Measurements from ENCODE around the gene RABGAP1L. TPM values are rescaled to one million over a fixed set of nuclear protein-coding genes. Genes with fewer than 3 reads are reported as not detected.

RABGAP1L gene
- total RNA-seq, 2 donors from 2014 or later: 148 to 174 TPM

- Histone ChIP-seq H3K27ac (no peak overlapping the region), H3K4me3 (no peak overlapping the region), H3K9me3 (no peaks in the 10 kb centered on the region), H3K4me1 (peaks cover 0 to 7% of the 10 kb centered on the region in 2 donors), H3K36me3 (no peaks in the 10 kb centered on the region), H3K27me3 (no peaks in the 10 kb centered on the region)
- no peak for DNase-seq (ENCODE audit: low spot score)
- no peak for TF ChIP-seq CTCF (IDR thresholded peaks at IDR 0.05)
These were observed 110.8 kb downstream of the RABGAP1L start for GRCh38 chr1:174269989-174270651.

GRCh38 chr1:174273190-174273589 is 113.9 kb downstream of the RABGAP1L start:
- Histone ChIP-seq H3K4me3 (no peak overlapping the region), H3K4me1 (no peaks in the 10 kb centered on the region), H3K27ac (no peak overlapping the region), H3K27me3 (no peaks in the 10 kb centered on the region), H3K9me3 (no peaks in the 10 kb centered on the region), H3K36me3 (no peaks in the 10 kb centered on the region)
- no peak for DNase-seq (ENCODE audit: low spot score)
- TF ChIP-seq CTCF (IDR thresholded peaks at IDR 0.05): no peak

- Histone ChIP-seq H3K4me3 (no peak overlapping the region), H3K36me3 (peaks cover 4% of the 10 kb centered on the region), H3K4me1 (no peaks in the 10 kb centered on the region), H3K9me3 (no peaks in the 10 kb centered on the region), H3K27ac (no peak overlapping the region), H3K27me3 (no peaks in the 10 kb centered on the region)
- no peak for DNase-seq (ENCODE audit: low spot score)
- no peak for TF ChIP-seq CTCF (IDR thresholded peaks at IDR 0.05)
These were observed 114.5 kb downstream of the RABGAP1L start for GRCh38 chr1:174273776-174274175.

- no peaks in the 10 kb centered on the region for H3K4me1 ChIP-seq
- H3K27ac ChIP-seq: no peak overlapping the region
- H3K27me3 ChIP-seq: no peaks in the 10 kb centered on the region
- TF ChIP-seq CTCF (IDR thresholded peaks at IDR 0.05): no peak
- no peak for DNase-seq (ENCODE audit: low spot score)
- H3K36me3 ChIP-seq: peaks cover 6% of the 10 kb centered on the region
- H3K9me3 ChIP-seq: no peaks in the 10 kb centered on the region
- H3K4me3 ChIP-seq: no peak overlapping the region
These were observed 115.1 kb downstream of the RABGAP1L start for GRCh38 chr1:174274452-174274851.

GRCh38 chr1:174274884-174275283 is 115.6 kb downstream of the RABGAP1L start:
- Histone ChIP-seq H3K27ac (no peak overlapping the region), H3K27me3 (no peaks in the 10 kb centered on the region), H3K9me3 (no peaks in the 10 kb centered on the region), H3K4me1 (no peaks in the 10 kb centered on the region), H3K4me3 (no peak overlapping the region), H3K36me3 (peaks cover 6% of the 10 kb centered on the region)
- no peak for DNase-seq (ENCODE audit: low spot score)
- no peak for TF ChIP-seq CTCF (IDR thresholded peaks at IDR 0.05)

- no peaks in the 10 kb centered on the region for H3K27me3 ChIP-seq
- H3K27ac ChIP-seq: no peak overlapping the region
- H3K4me3 ChIP-seq: no peak overlapping the region
- DNase-seq (ENCODE audit: low spot score): no peak
- no peak for TF ChIP-seq CTCF (IDR thresholded peaks at IDR 0.05)
- H3K36me3 ChIP-seq: peaks cover 11% of the 10 kb centered on the region
- no peaks in the 10 kb centered on the region for H3K9me3 ChIP-seq
- no peaks in the 10 kb centered on the region for H3K4me1 ChIP-seq
These were observed 116.8 kb downstream of the RABGAP1L start for GRCh38 chr1:174276087-174276486.
